GM19397 (cell line): ENCODE results near the gene PREX1.
"Not testable (repeated sequence)": the region's sequence is repeated elsewhere in the genome, so short reads cannot be mapped to it uniquely, and the experiment has no call there.

ENCODE experiments used
- ATAC-seq: cut with Tn5 transposase; IDR thresholded peaks from one replicate; pipeline ENCODE4 v1.9.1; 2021; ENCODE audit warnings: mild to moderate bottlenecking, moderate library complexity; ENCODE audit not compliant: unreplicated experiment

The PREX1 gene

GRCh38 chr20:48599106-48599747 lies 228.6 kb downstream of the PREX1 start:
- no peak for ATAC-seq

GRCh38 chr20:48598303-48598941 lies 229.4 kb downstream of the PREX1 start:
- not testable (repeated sequence) for ATAC-seq

DNA sequence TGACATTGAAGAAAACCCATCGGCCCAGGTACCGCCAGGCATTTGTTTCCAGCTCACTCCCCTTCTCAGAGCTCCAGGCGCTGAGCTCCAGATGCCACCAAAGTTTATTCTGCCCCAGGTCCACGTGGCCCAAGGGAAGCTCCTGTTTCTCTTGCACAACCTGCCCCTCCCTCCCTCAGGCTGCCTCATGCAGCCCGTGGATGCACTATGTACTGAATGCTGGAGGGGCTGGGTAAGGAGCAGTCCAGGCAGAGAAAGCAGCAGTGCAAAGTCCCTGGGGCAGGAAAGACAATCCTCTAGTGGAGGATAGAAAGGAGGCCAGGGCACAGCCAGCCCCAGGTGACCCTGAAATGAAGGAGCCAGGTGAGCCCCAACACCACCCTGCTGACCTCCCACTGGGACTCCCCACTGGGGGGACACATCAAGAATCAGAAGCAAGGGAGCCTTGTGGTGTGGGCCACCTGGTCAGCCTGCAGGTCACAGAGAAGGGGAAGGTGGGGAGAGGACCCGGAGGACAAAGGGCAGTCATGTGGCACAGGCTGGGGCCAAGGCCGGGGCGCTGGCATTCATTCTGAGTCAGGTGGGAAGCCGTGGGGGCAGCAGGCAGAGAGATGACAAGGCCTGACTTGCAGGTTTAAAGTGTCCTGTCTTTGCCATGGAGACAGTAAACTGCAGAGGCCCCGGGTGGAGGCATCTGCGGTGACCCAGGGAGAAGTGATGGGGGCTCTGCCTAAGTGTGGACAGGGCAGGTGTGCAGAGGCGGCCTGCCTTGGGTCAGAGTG lies 230.1 kb downstream of the PREX1 start:
- no peak for ATAC-seq

- ATAC-seq, result no peak
These were observed 231.4 kb downstream of the PREX1 start for GRCh38 chr20:48596334-48596898.

- ATAC-seq, result no peak
These were observed 232.1 kb downstream of the PREX1 start for GRCh38 chr20:48595495-48596333.

- no peak for ATAC-seq
These were observed 233.3 kb downstream of the PREX1 start for GRCh38 chr20:48594533-48594932.

DNA sequence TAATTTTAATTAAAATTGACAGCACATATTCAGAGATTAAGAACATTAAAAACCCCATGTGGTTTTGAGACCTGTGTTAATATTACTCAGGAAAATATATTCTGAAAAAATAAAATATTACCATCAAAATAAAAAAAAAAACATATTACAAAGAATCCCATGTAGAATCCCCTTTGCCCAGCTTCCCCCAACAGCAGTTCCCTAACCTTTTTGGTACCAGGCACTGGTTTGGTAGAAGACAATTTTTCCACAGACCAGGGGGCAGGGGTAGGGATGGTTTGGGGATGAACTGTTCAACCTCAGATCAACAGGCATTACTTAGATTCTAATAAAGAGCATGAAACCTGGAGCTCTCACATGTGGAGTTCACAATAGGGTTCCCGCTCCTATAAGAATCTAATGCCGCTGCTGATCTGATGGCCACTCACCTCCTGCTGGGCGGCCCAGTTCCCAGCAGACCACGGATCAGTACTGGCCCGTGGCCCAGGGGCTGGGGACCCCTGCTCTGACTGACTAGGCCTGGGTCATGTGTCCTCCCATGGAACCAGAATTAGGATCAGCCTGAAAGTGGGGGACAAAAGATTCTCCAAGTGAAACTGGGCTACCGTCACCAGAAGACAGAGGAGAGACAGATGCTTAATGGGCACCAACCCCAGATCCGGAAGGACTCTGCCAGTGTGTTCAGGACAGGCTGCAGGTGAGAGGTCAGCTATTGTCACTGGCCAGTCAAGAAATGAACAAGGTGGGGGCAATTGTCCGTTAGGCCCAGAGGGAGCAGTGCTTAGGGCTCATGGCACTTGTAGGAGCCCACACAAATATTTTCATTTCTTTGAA lies 235.5 kb downstream of the PREX1 start:
- no peak for ATAC-seq

DNA sequence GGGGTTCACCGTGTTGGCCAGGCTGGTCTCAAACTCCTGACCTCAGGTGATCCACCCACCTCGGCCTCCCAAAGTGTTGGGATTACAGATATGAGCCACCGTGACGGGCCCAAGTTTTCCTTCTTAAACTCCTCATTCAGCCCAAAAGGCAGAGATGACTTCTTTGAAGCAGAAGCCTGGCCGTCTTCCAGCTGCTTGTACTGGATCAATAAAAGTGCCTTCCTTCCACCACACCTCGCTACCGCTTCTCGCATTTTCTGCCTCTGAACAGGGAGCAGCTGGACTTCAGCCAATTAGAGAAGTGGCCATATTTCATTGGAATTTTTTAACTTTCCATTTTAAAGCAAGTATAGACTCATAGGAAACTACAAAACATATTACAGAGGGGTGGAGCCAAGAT lies 241.1 kb downstream of the PREX1 start:
- no peak for ATAC-seq

DNA sequence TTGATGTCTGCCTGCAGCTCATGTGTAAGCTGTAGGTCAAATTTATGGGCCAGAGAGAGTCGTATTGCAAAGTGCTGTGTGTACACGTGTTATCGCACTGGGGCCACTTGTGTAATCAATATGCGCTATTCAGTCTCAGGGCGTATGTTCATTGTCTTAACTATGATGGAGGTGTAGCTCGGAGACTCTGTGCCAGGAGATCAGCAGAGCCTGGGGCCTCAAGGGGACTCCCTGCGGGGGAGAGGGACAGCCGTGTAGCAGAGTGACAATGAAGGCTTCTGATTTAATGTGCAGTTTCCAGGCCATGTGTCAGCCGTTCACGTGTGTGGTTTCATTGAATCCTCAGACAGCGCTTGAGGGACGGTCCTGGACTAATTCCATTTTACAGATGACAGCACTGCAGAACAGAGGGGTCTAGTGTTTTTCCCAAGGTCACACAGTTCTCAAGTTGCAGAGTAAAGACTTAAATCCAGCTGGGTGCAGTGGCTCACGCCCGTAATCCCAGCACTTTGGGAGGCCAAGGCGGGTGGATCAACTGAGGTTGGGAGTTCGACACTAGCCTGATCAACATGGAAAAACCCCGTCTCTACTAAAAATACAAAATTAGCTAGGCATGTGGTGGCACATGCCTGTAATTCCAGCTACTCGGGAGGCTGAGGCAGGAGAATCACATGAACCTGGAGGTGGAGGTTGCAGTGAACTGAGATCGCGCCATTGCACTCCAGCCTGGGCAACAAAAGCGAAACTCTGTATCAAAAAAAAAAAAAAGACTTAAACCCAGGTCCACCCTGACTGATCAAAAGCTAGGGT lies 242.5 kb downstream of the PREX1 start:
- ATAC-seq, result no peak

GRCh38 chr20:48584391-48585060 lies 243.3 kb downstream of the PREX1 start:
- ATAC-seq, result no peak

GRCh38 chr20:48583801-48584200 lies 244.0 kb downstream of the PREX1 start:
- ATAC-seq, result no peak

GRCh38 chr20:48583171-48583570 lies 244.6 kb downstream of the PREX1 start:
- ATAC-seq, result no peak

DNA sequence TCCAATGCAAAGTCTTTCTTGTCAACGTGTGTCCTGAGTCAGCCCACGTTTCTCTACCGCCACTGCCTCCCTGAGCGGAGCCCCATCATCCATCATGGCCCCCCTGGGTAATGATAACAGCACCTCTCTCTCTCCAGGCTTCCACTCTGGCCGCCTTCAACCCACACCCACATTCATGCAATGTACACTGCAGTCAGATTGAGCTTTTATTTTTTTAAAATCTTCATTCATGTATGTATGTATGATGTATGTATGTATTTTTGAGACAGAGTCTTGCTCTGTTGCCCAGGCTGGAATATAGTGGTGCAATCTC lies 245.2 kb downstream of the PREX1 start:
- no peak for ATAC-seq

DNA sequence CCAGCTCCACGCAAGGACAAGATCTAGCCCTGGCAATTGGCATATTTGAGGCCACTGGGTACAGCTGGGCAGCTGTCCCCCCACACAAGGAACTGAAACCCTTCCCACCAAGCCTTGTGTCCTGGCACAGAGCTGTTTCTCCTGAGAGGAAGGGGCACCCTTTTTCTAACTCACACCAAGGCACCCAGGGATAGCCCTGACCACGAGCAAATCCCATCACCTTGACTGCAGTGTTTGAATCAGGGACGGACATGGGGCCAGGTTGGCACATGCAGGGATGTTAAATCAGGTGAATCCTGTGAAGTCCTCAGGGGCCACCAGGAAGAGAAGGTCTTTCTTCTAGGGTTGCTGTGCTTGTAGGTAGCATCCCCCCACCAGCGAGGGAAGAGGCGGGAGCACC lies 246.6 kb downstream of the PREX1 start:
- ATAC-seq, result no peak

DNA sequence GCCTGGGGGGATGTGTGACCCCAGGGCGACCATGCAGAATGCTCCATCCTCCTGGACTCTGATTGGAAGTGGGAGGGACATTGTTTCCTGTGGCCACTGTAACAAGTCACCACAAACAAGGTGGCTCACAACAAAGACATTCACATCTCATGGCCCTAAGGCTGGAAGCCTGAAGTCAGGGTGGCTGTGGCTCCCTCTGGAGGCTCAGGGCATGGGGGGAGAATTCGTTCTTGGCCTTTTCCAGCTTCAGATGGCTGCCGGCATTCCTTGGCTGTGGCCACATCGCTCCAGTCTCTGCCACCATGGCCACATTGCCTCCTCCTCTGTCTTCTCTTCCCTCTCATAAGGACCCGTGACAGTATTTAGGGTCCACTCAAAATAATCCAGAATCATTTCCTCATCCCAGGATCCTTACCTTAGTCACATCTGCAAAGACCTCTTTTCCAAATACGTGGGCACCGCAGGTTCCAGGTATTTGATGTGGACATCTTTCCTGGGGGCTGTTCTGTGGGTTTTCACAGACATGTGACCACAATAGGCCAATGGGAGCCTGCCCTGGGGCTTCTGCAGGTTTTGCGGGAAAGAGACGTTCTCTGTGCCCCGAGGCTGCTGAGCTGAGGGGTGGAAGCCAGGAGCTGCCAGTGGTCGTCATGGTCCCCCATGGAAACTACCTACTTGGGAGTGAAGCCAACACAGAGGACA lies 249.3 kb downstream of the PREX1 start:
- no peak for ATAC-seq

- ATAC-seq, result no peak
These were observed 250.2 kb downstream of the PREX1 start for GRCh38 chr20:48577557-48577956.

DNA sequence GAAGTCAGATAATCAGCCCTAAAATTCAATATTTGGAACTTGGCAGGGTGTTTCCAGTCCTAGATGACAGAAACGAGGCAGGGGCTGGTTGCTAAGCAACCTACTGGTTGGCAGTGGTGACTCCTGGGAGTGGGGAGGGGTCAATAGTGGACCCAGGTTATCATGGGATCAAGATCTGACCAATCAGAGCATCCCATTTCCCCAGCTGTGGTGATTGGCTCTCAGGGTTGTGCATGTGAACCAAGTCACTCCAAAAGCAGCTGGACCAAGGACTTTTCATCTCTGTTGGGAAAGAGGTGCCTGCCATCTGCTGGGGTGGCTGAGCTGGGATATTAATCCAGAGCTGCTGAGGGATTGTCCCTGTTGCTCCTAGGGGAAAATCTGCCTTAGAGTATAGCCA lies 253.4 kb downstream of the PREX1 start:
- ATAC-seq, result no peak
